Fibroblast of villous mesenchyme (primary cell): ENCODE measurements around the gene POMC. TPM values are rescaled to one million over a fixed set of nuclear protein-coding genes. Genes with fewer than 3 reads are reported as not detected.
A peak's percentile ranks its signal among the peaks of the same experiment; 100 is the strongest.

Source experiments
- DNase-seq: peaks from one replicate; pipeline ENCODE4 v3.0.0-alpha.2; 2010; ENCODE audit warnings: low read depth
- H3K4me3 ChIP-seq: 2 replicates; pipeline ENCODE4 v1.5.1; 2011; ENCODE audit warnings: low read depth, mild to moderate bottlenecking, low read length
- total RNA-seq: library from RNA; depleted of rRNA; stranded (reverse); fragments of >200 nt; gene quantifications from 2 replicates; pipeline ENCODE4 v1.2.3, GENCODE V29; 2012
- TF ChIP-seq, protein P1 (sequence below): IDR thresholded peaks from 2 replicates; pipeline ENCODE4 v1.5.1; 2012; ENCODE audit warnings: low read depth, mild to moderate bottlenecking, low read length; ENCODE audit not compliant: insufficient read depth

The POMC gene
- total RNA-seq, 1 donor = not detected

GRCh38 chr2:25204190-25204838, 35.9 kb upstream of the POMC start:
- TF ChIP-seq, protein P1, sequence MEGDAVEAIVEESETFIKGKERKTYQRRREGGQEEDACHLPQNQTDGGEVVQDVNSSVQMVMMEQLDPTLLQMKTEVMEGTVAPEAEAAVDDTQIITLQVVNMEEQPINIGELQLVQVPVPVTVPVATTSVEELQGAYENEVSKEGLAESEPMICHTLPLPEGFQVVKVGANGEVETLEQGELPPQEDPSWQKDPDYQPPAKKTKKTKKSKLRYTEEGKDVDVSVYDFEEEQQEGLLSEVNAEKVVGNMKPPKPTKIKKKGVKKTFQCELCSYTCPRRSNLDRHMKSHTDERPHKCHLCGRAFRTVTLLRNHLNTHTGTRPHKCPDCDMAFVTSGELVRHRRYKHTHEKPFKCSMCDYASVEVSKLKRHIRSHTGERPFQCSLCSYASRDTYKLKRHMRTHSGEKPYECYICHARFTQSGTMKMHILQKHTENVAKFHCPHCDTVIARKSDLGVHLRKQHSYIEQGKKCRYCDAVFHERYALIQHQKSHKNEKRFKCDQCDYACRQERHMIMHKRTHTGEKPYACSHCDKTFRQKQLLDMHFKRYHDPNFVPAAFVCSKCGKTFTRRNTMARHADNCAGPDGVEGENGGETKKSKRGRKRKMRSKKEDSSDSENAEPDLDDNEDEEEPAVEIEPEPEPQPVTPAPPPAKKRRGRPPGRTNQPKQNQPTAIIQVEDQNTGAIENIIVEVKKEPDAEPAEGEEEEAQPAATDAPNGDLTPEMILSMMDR = no peak
- H3K4me3 ChIP-seq = peak overlapping the region; percentile 12
- no peak for DNase-seq

- no peak for DNase-seq
- no peak overlapping the region for H3K4me3 ChIP-seq
- TF ChIP-seq, protein P1 = no peak
Observed at GRCh38 chr2:25202275-25202674, 33.9 kb upstream of the POMC start.

- no peak for DNase-seq
- H3K4me3 ChIP-seq = no peak overlapping the region
- TF ChIP-seq, protein P1 = no peak
Observed at GRCh38 chr2:25201794-25202193, 33.4 kb upstream of the POMC start.

DNA sequence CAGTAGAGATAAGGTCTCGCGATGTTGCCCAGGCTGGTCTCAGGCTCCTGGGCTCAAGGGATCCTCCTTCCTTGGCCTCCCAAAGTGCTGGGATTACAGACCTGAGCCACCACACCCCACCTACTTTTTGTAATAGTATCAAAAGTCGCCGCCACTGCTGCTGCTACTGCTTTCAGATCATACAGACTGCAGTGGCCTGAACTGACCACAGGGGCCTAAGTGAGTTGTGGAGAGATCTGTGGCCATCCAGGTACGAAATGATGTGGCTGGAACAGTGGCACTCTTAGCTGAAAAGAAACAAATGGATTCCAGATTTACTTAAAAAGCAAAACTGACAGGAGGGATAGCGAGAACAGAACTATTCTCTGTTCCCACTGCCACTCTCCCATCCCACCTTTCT, 32.9 kb upstream of the POMC start:
- H3K4me3 ChIP-seq = no peak overlapping the region
- DNase-seq = no peak
- TF ChIP-seq, protein P1 = peak; percentile 28

- TF ChIP-seq, protein P1 = no peak
- no peak for DNase-seq
- no peak overlapping the region for H3K4me3 ChIP-seq
Observed at GRCh38 chr2:25198576-25198975, 30.2 kb upstream of the POMC start.

DNA sequence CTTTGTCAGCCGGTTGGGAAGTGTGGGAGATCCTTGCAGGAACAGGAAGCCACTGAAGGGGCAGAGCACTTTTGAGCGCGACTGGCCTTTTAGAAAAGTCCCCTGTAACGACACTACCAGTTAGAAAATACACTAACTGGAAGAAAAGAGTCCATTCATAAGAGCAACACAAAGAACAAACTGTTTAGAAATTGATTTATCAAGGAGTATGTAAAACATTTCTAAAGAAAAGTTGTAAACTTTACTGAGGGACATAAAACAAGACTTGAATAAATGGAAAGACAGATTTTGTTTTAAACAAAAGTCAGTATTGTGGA, 29.8 kb upstream of the POMC start:
- no peak for DNase-seq
- no peak overlapping the region for H3K4me3 ChIP-seq
- TF ChIP-seq, protein P1 = no peak
